ENCODE measurements around the gene TERB2.

DNA sequence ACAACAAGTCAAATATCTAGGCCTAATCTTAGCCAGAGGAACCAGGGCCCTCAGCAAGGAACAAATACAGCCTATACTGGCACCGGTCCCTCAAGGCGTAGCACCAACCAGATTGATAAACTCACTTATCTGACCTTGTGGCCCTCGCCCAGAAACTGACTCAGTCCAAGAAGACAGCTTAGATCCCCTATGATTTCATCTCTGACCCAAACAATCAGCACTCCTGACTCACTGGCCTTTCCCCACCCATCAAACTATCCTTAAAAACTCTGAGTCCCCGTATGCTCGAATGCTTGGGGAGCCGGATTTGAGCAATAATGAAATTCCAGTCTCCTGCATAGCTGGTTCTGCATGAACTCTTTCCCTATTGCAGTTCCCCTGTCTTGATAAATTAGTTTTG lies 64.9 kb downstream of the TERB2 start:
- TF ChIP-seq, protein P1, sequence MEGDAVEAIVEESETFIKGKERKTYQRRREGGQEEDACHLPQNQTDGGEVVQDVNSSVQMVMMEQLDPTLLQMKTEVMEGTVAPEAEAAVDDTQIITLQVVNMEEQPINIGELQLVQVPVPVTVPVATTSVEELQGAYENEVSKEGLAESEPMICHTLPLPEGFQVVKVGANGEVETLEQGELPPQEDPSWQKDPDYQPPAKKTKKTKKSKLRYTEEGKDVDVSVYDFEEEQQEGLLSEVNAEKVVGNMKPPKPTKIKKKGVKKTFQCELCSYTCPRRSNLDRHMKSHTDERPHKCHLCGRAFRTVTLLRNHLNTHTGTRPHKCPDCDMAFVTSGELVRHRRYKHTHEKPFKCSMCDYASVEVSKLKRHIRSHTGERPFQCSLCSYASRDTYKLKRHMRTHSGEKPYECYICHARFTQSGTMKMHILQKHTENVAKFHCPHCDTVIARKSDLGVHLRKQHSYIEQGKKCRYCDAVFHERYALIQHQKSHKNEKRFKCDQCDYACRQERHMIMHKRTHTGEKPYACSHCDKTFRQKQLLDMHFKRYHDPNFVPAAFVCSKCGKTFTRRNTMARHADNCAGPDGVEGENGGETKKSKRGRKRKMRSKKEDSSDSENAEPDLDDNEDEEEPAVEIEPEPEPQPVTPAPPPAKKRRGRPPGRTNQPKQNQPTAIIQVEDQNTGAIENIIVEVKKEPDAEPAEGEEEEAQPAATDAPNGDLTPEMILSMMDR (IDR thresholded peaks at IDR 0.05): no peak
- TF ChIP-seq POLR2A (IDR thresholded peaks at IDR 0.05): no peak

All from uterus (tissue), 2 donors.